Endothelial cell of umbilical vein (primary cell): Measurements from ENCODE around the gene NHSL2. TPM values are rescaled to one million over a fixed set of nuclear protein-coding genes. Genes with fewer than 3 reads are reported as not detected.

Experiments used
- BruUV-seq: library from RNA; stranded (reverse); fragments of 400-500 nt; replicated peaks from 2 replicates; lab custom pipeline; 2021; lab: Mats Ljungman, UMichigan
- CTCF ChIA-PET: fragments of 300-600, 350-600 bp; sonication (Branson Sonifier 250); formaldehyde crosslinking; loops from one replicate; lab custom pipeline; 2021; ENCODE audit warnings: antibody characterized with exemption, inconsistent platforms; lab: Charles Lee
- POLR2A ChIA-PET: fragments of 300-600, 350-600 bp; sonication (Branson Sonifier 250); formaldehyde crosslinking; loops from one replicate; lab custom pipeline; 2021; ENCODE audit warnings: antibody characterized with exemption, inconsistent platforms; lab: Charles Lee
- DNase-seq: peaks from one replicate; pipeline ENCODE4 v3.0.0-alpha.2; 2011; ENCODE audit warnings: low read depth, low spot score
- FAIRE-seq: peaks from 2 replicates; lab custom pipeline; 2011; peaks lifted over from hg19 to GRCh38; lab: Jason Lieb, UNC
- H2AFZ ChIP-seq: 2 replicates; pipeline ENCODE4 v1.6.0; 2012; ENCODE audit warnings: low read depth, low read length, control low read depth, inconsistent platforms
- H3K27ac ChIP-seq: 2 replicates; pipeline ENCODE4 v1.5.1; 2011; ENCODE audit warnings: low read depth, mild to moderate bottlenecking, control low read depth, low read length, moderate library complexity; ENCODE audit not compliant: insufficient read depth
- H3K27me3 ChIP-seq, 2 experiments: 2 replicates each; pipeline versions ENCODE4 v1.6.0 to v1.6.1; 2011; ENCODE audit warnings: low read length in 2 of 2, mixed read lengths in 1 of 2; ENCODE audit not compliant: control insufficient read depth in 2 of 2, insufficient read depth in 2 of 2
- H3K36me3 ChIP-seq, 2 experiments: 2 replicates in 1 of 2; 3 replicates in 1 of 2; pipeline ENCODE4 v1.5.1; 2011; ENCODE audit warnings: low read length in 2 of 2, mild to moderate bottlenecking in 1 of 2, moderate library complexity in 1 of 2; ENCODE audit not compliant: control insufficient read depth in 2 of 2, insufficient read depth in 2 of 2; ENCODE audit errors: extremely low read depth in 1 of 2
- H3K4me1 ChIP-seq: 3 replicates; pipeline ENCODE4 v1.5.1; 2011; ENCODE audit warnings: mild to moderate bottlenecking, low read length; ENCODE audit not compliant: control insufficient read depth, insufficient read depth; ENCODE audit errors: extremely low read depth
- H3K4me2 ChIP-seq: 2 replicates; pipeline ENCODE4 v1.6.1; 2011; ENCODE audit warnings: low read length, control low read depth, mixed read lengths; ENCODE audit not compliant: insufficient read depth
- H3K4me3 ChIP-seq, 3 experiments: fragments of 200-600 bp in 1 of 3; sonication (generic), shearing (Covaris generic) in 1 of 3; replicated peaks in 1 of 3; 2 replicates each; pipeline ENCODE4 v1.5.1; 2011 to 2016; ENCODE audit warnings: control low read depth in 3 of 3, low read length in 3 of 3, mild to moderate bottlenecking in 2 of 3, inconsistent platforms in 1 of 3, low read depth in 1 of 3, moderate library complexity in 1 of 3; ENCODE audit not compliant: insufficient read depth in 1 of 3
- H3K79me2 ChIP-seq: 2 replicates; pipeline ENCODE4 v1.6.0; 2012; ENCODE audit warnings: low read length, inconsistent platforms; ENCODE audit not compliant: control insufficient read depth, insufficient read depth
- H3K9ac ChIP-seq: replicated peaks from 2 replicates; pipeline ENCODE3; 2011; ENCODE audit warnings: low read length, control low read depth; ENCODE audit not compliant: insufficient read depth; ENCODE audit errors: extremely low read depth
- H3K9me1 ChIP-seq: replicated peaks from 3 replicates; pipeline ENCODE4 v1.6.0; 2011; ENCODE audit warnings: mild to moderate bottlenecking, low read length; ENCODE audit not compliant: control insufficient read depth, insufficient read depth; ENCODE audit errors: extremely low read depth
- H3K9me3 ChIP-seq: replicated peaks from 2 replicates; pipeline ENCODE4 v1.5.1; 2012; ENCODE audit warnings: low read length, inconsistent platforms; ENCODE audit not compliant: control insufficient read depth, insufficient read depth
- H4K20me1 ChIP-seq: replicated peaks from 2 replicates; pipeline ENCODE3; 2011; ENCODE audit warnings: mild to moderate bottlenecking, low read length; ENCODE audit not compliant: control insufficient read depth, insufficient read depth; ENCODE audit errors: extremely low read depth
- CTCF ChIP-seq, 2 donors: IDR thresholded peaks; 1 replicate in 1 of 2; 2 replicates in 1 of 2; pipeline ENCODE4 v1.5.1; 2011; ENCODE audit warnings: low read length in 2 of 2, mild to moderate bottlenecking in 2 of 2, moderate library complexity in 2 of 2, control low read depth in 1 of 2, inconsistent platforms in 1 of 2, low read depth in 1 of 2; ENCODE audit not compliant: insufficient read depth in 1 of 2; ENCODE audit errors: extremely low read depth in 1 of 2
- EZH2 ChIP-seq: IDR thresholded peaks from 2 replicates; pipeline ENCODE4 v1.6.1; 2012; ENCODE audit warnings: borderline replicate concordance, low read depth, mild to moderate bottlenecking, moderate library complexity, low read length, inconsistent platforms; ENCODE audit not compliant: severe bottlenecking
- FOS ChIP-seq: IDR thresholded peaks from 2 replicates; pipeline ENCODE4 v1.6.1; 2011; ENCODE audit warnings: mild to moderate bottlenecking, low read length, moderate library complexity, borderline replicate concordance; ENCODE audit not compliant: insufficient read depth
- GATA2 ChIP-seq: IDR thresholded peaks from 2 replicates; pipeline ENCODE4 v1.7.0; 2011; ENCODE audit warnings: low read depth, mild to moderate bottlenecking, moderate library complexity, mixed read lengths, low read length; ENCODE audit not compliant: insufficient read length, insufficient read depth
- JUN ChIP-seq: IDR thresholded peaks from 2 replicates; pipeline ENCODE4 v1.6.1; 2011; ENCODE audit warnings: borderline replicate concordance, low read depth; ENCODE audit not compliant: insufficient read length, insufficient read depth
- MAX ChIP-seq: IDR thresholded peaks from 2 replicates; pipeline ENCODE4 v1.6.1; 2011; ENCODE audit not compliant: insufficient read depth, insufficient read length
- MYC ChIP-seq: IDR thresholded peaks from one replicate; pipeline ENCODE4 v1.6.1; 2011; ENCODE audit warnings: mild to moderate bottlenecking, low read depth, low read length
- POLR2A ChIP-seq: IDR thresholded peaks from 2 replicates; pipeline ENCODE4 v1.6.1; 2012; ENCODE audit warnings: low read depth, mild to moderate bottlenecking, control low read depth, low read length
- POLR2AphosphoS5 ChIP-seq: IDR thresholded peaks from 2 replicates; pipeline ENCODE4 v1.6.1; 2012; ENCODE audit warnings: low read depth, mild to moderate bottlenecking, control low read depth, low read length, moderate library complexity; ENCODE audit not compliant: insufficient read depth
- dilution Hi-C: fragments of 300-500 bp; cut with MboI; formaldehyde crosslinking; loops from one replicate; pipeline ENCODE4 v1.15.0; 2019; ENCODE audit warnings: low sequenced_read_pairs; ENCODE audit not compliant: extremely low pct_ligation_motif_present
- intact Hi-C: fragments of 100-400 bp; cut with micrococcal nuclease; formaldehyde crosslinking; loops from one replicate; pipeline ENCODE4 v1.10.0; 2022
- polyA plus RNA-seq, 4 experiments: library from polyadenylated mRNA; depleted of rRNA in 3 of 4; stranded (reverse) in 3 of 4; unstranded in 1 of 4; fragments of >200 nt; gene quantifications; 2 replicates each; pipeline versions ENCODE4 v1.2.1 to v1.2.3, GENCODE V29; 2011 to 2012; ENCODE audit warnings: missing spikeins in 1 of 4
- total RNA-seq: library from RNA; stranded (reverse); gene quantifications from 2 replicates; pipeline ENCODE4 v1.2.3, GENCODE V29; 2021

The NHSL2 gene
- total and polyA plus RNA-seq, 2 donors (not counting 3 experiments of a cell fraction or from before 2014, with no cell fraction given), result 23.5 to 49.9 TPM

GRCh38 chrX:72016881-72017783 is 106.5 kb downstream of the NHSL2 start:
- TF ChIP-seq POLR2A (no peak), EZH2 (no peak), GATA2 (no peak), CTCF (IDR thresholded peaks at IDR 0.05; ENCODE audit: extremely low read depth in 1 of 2, insufficient read depth in 1 of 2, low read depth in 1 of 2, low read length in 2 of 2) (no peak), MYC (no peak), MAX (no peak), FOS (no peak), POLR2AphosphoS5 (no peak), JUN (no peak)
- Histone ChIP-seq H4K20me1 (no peaks in the 10 kb centered on the region), H3K27ac (no peak overlapping the region), H3K4me1 (peaks cover 10% of the 10 kb centered on the region), H3K4me3 (no peak overlapping the region), H3K4me2 (no peak overlapping the region), H3K27me3 (no peaks in the 10 kb centered on the region), H3K9ac (no peak overlapping the region), H3K36me3 (no peaks in the 10 kb centered on the region), H3K9me1 (no peaks in the 10 kb centered on the region), H3K9me3 (no peaks in the 10 kb centered on the region), H3K79me2 (no peaks in the 10 kb centered on the region), H2AFZ (no peak overlapping the region)
- ChIA-PET CTCF (interaction anchor here (2.2 to 7.3 kb wide), 3 partner anchors 13 to 107 kb away, joined by 7 to 122 read pairs (median 12); no protein-coding TSS in a partner anchor), POLR2A (interaction anchor here (1.5 kb wide), 1 partner anchor 61 kb away, joined by 3 read pairs; no protein-coding TSS in a partner anchor)
- DNase-seq (no peak), FAIRE-seq (peak; percentile 24)
- intact Hi-C loops, result no loop called here
- dilution Hi-C loops, result no loop called here
- no TSS peak for BruUV-seq
